ENCODE measurements around the gene LCMT2. TPM values are rescaled to one million over a fixed set of nuclear protein-coding genes. Genes with fewer than 3 reads are reported as not detected.

LCMT2 gene
- polyA plus RNA-seq, 1 experiment = 8.7 TPM

DNA sequence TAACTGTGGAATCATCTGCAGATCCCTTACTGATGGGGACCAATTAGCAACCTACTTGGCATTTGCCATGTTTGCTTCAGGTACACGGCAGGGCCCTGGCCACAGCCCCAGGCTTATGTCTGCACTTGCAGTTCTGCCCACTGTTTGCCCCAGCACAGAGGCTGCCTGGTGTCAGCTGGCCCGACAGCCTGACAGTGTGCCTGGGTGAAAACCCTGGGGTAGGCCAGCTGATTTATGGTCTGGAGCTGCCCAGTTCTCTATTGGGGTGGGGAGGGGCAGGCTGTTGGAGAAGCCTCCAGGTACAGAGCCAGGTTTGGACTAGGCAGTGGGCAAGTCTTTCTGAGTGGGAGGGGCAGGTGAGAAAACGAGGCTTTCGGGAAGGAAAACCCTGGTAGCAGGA lies 52.5 kb downstream of the LCMT2 start:
- Histone ChIP-seq H3K36me3 (ENCODE audit: control insufficient read depth, insufficient read depth, low read length) (no peaks in the 10 kb centered on the region), H3K27me3 (ENCODE audit: control insufficient read depth, insufficient read depth, low read length) (peaks cover 7% of the 10 kb centered on the region), H3K4me3 (ENCODE audit: low read depth, low read length) (no peak overlapping the region)
- CTCF ChIA-PET = interaction anchor here (3.4 kb wide), 1 partner anchor 52 kb away, joined by 15 read pairs; no protein-coding TSS in a partner anchor
- no peak for TF ChIP-seq CTCF (IDR thresholded peaks at IDR 0.05; ENCODE audit: insufficient read depth, low read depth, low read length)
- POLR2A ChIA-PET = no interaction called here
- no peak for DNase-seq (ENCODE audit: low read depth)

DNA sequence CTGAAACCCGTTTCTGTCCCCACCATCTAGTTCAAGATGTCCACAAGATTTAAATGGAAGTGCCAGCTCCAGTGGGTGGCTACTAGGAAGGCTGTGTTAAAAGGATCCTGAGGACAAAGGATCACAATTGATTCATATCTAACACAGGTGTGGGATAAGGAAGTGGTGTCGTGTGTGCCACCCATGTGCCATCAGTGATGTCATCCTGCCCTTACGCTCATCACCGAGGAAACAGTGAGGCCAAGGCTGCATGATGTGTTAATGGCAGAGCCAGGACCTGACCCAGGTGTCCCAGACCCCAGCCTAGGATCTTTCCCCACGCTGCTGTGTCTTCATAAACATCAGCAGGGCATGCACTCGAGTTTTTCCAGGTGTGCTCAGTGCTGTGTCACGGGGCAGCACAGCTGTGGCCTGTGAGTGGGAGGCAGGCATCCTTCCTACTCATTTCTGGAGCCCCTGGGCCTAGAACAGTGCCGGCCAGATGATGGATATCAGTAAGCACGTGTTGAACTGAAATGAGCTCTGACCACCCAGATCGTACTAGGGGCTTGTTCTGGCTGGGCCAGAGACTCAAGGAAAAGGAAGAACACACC lies 53.0 kb downstream of the LCMT2 start:
- Histone ChIP-seq H3K4me3 (ENCODE audit: low read depth, low read length) (no peak overlapping the region), H3K36me3 (ENCODE audit: control insufficient read depth, insufficient read depth, low read length) (no peaks in the 10 kb centered on the region), H3K27me3 (ENCODE audit: control insufficient read depth, insufficient read depth, low read length) (peaks cover 6% of the 10 kb centered on the region)
- ChIA-PET CTCF (interaction anchor here (0.6 to 3.4 kb wide), 4 partner anchors 7 to 63 kb away, joined by 3 to 15 read pairs (median 8); no protein-coding TSS in a partner anchor), POLR2A (no interaction called here)
- DNase-seq (ENCODE audit: low read depth) = no peak
- TF ChIP-seq CTCF (IDR thresholded peaks at IDR 0.05; ENCODE audit: insufficient read depth, low read depth, low read length) = no peak

GRCh38 chr15:43276563-43277200 lies 53.7 kb downstream of the LCMT2 start:
- Histone ChIP-seq H3K36me3 (ENCODE audit: control insufficient read depth, insufficient read depth, low read length) (no peaks in the 10 kb centered on the region), H3K27me3 (ENCODE audit: control insufficient read depth, insufficient read depth, low read length) (peaks cover 6% of the 10 kb centered on the region), H3K4me3 (ENCODE audit: low read depth, low read length) (no peak overlapping the region)
- ChIA-PET CTCF (interaction anchor here (0.6 to 3.4 kb wide), 5 partner anchors 8 to 62 kb away, joined by 3 to 15 read pairs (median 3); partner anchors contain the start of gene TGM5), POLR2A (no interaction called here)
- no peak for TF ChIP-seq CTCF (IDR thresholded peaks at IDR 0.05; ENCODE audit: insufficient read depth, low read depth, low read length)
- no peak for DNase-seq (ENCODE audit: low read depth)

DNA sequence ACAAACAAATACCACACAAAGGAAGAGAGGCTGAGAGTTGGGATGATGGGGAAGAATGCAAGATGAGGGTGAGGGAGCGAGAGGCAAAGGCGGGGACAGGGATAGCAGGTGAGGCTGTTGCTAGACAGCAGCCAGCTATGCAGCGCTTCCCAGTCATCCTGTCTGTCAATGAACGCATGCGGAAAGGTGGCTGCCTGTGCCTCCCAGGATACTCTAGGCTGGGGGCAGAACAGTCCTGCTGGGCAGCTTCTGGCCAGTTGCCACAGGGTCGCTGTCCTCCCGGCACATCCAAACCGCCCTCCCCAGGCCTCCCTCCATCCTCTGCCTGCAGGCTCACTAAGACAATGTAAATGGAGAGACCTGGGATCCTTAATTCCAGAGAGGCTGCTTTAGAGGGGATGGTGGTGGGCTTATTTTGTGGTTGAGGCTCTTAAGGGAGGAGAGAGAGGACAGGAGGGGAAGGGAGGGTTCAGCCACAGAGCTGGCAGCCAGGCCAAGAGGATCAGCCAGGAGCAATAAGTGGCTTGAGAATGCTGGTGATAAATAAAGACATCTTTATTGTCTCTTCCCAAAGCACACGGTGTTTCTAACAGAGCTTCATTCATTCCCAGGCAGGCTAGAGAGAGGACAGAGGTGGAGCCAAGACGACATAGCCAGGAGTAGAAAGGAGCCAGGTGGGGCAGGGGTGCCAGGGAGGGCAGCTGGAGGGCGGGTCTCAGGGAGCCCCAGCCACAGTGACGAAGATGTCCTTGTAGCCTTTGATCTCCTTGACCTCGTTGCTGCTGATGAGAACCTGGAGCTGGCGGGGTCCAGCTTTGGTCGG lies 54.4 kb downstream of the LCMT2 start:
- Histone ChIP-seq H3K4me3 (ENCODE audit: low read depth, low read length) (no peak overlapping the region), H3K27me3 (ENCODE audit: control insufficient read depth, insufficient read depth, low read length) (peaks cover 4% of the 10 kb centered on the region), H3K36me3 (ENCODE audit: control insufficient read depth, insufficient read depth, low read length) (no peaks in the 10 kb centered on the region)
- TF ChIP-seq CTCF (IDR thresholded peaks at IDR 0.05; ENCODE audit: insufficient read depth, low read depth, low read length) = no peak
- ChIA-PET POLR2A (no interaction called here), CTCF (interaction anchor here (0.9 to 3.4 kb wide), 4 partner anchors 9 to 50 kb away, joined by 3 to 15 read pairs (median 8); partner anchors contain the start of gene TGM5)
- no peak for DNase-seq (ENCODE audit: low read depth)

- TF ChIP-seq CTCF (IDR thresholded peaks at IDR 0.05; ENCODE audit: insufficient read depth, low read depth, low read length) = no peak
- Histone ChIP-seq H3K4me3 (ENCODE audit: low read depth, low read length) (no peak overlapping the region), H3K27me3 (ENCODE audit: control insufficient read depth, insufficient read depth, low read length) (peaks cover 10% of the 10 kb centered on the region), H3K36me3 (ENCODE audit: control insufficient read depth, insufficient read depth, low read length) (no peaks in the 10 kb centered on the region)
- CTCF ChIA-PET = interaction anchor here (1.8 to 2.2 kb wide), 2 partner anchors 12 to 48 kb away, joined by 7 to 11 read pairs; no protein-coding TSS in a partner anchor
- DNase-seq (ENCODE audit: low read depth) = no peak
- POLR2A ChIA-PET = no interaction called here
Measured at GRCh38 chr15:43274136-43274535, 56.2 kb downstream of the LCMT2 start.

Measured in BJ (cell line).